ENCODE results near the gene RCAN3. TPM values are rescaled to one million over a fixed set of nuclear protein-coding genes. Genes with fewer than 3 reads are reported as not detected.

Gene RCAN3
- total RNA-seq, 1 experiment from 2014 or later: 10.2 TPM

GRCh38 chr1:24493785-24494184, 8.9 kb upstream of the RCAN3 start:
- Histone ChIP-seq H3K9me3 (no peaks in the 10 kb centered on the region), H3K4me1 (no peaks in the 10 kb centered on the region), H3K36me3 (ENCODE audit: control insufficient read depth, insufficient read depth, low read length) (no peaks in the 10 kb centered on the region), H3K27me3 (replicated peaks; ENCODE audit: control insufficient read depth, insufficient read depth, low read length) (no peaks in the 10 kb centered on the region), H3K4me3 (ENCODE audit: low read depth, low read length) (no peak overlapping the region)
- no peak for TF ChIP-seq CTCF (IDR thresholded peaks at IDR 0.05; ENCODE audit: insufficient read depth in 1 of 2, low read depth in 1 of 2, low read length in 1 of 2, severe bottlenecking in 1 of 2, unreplicated experiment in 1 of 2)
- no TSS peak for BruUV-seq (replicated peaks)
- Mint-ChIP-seq H3K27ac (ENCODE audit: unreplicated experiment) (no peak overlapping the region), H3K36me3 (ENCODE audit: insufficient read depth, unreplicated experiment) (no peaks in the 10 kb centered on the region), H3K9me3 (ENCODE audit: unreplicated experiment) (no peaks in the 10 kb centered on the region), H3K4me1 (ENCODE audit: low read depth, unreplicated experiment) (no peaks in the 10 kb centered on the region), H3K4me3 (ENCODE audit: unreplicated experiment) (no peak overlapping the region), H3K27me3 (ENCODE audit: insufficient read depth, unreplicated experiment) (no peaks in the 10 kb centered on the region)
- POLR2A ChIA-PET: no interaction called here
- DNase-seq: no peak
- CTCF ChIA-PET: no interaction called here
- intact Hi-C loops (cut with micrococcal nuclease; ENCODE audit: unreplicated experiment): no loop called here

- DNase-seq: no peak
- Mint-ChIP-seq H3K4me3 (ENCODE audit: unreplicated experiment) (no peak overlapping the region), H3K27me3 (ENCODE audit: insufficient read depth, unreplicated experiment) (no peaks in the 10 kb centered on the region), H3K4me1 (ENCODE audit: low read depth, unreplicated experiment) (no peaks in the 10 kb centered on the region), H3K9me3 (ENCODE audit: unreplicated experiment) (no peaks in the 10 kb centered on the region), H3K36me3 (ENCODE audit: insufficient read depth, unreplicated experiment) (peaks cover 7% of the 10 kb centered on the region), H3K27ac (ENCODE audit: unreplicated experiment) (no peak overlapping the region)
- H3K27me3 ChIP-seq (replicated peaks; ENCODE audit: control insufficient read depth, insufficient read depth, low read length): no peaks in the 10 kb centered on the region
- no peaks in the 10 kb centered on the region for H3K36me3 ChIP-seq (ENCODE audit: control insufficient read depth, insufficient read depth, low read length)
- POLR2A ChIA-PET: no interaction called here
- CTCF ChIA-PET: no interaction called here
- peaks cover 2% of the 10 kb centered on the region; the same call in 1 of the 2 replicates for H3K4me1 ChIP-seq
- H3K9me3 ChIP-seq: no peaks in the 10 kb centered on the region
- intact Hi-C loops (cut with micrococcal nuclease; ENCODE audit: unreplicated experiment): no loop called here
- TF ChIP-seq CTCF (IDR thresholded peaks at IDR 0.05; ENCODE audit: insufficient read depth in 1 of 2, low read depth in 1 of 2, low read length in 1 of 2, severe bottlenecking in 1 of 2, unreplicated experiment in 1 of 2): no peak
- no TSS peak for BruUV-seq (replicated peaks)
- H3K4me3 ChIP-seq (ENCODE audit: low read depth, low read length): no peak overlapping the region
Observed at GRCh38 chr1:24498589-24498988, 4.0 kb upstream of the RCAN3 start.

GRCh38 chr1:24500448-24501048, 2.1 kb upstream of the RCAN3 start:
- H3K9me3 Mint-ChIP-seq (ENCODE audit: unreplicated experiment): no peaks in the 10 kb centered on the region
- DNase-seq: no peak
- no peaks in the 10 kb centered on the region for H3K27me3 Mint-ChIP-seq (ENCODE audit: insufficient read depth, unreplicated experiment)
- POLR2A ChIA-PET: interaction anchor here (0.5 kb wide), 1 partner anchor 42 kb away, joined by 14 read pairs; no protein-coding TSS in a partner anchor
- H3K36me3 Mint-ChIP-seq (ENCODE audit: insufficient read depth, unreplicated experiment): peaks cover 7% of the 10 kb centered on the region
- BruUV-seq (replicated peaks): no TSS peak
- no peaks in the 10 kb centered on the region for H3K9me3 ChIP-seq
- CTCF ChIA-PET: interaction anchor here (0.6 kb wide), 1 partner anchor 78 kb away, joined by 5 read pairs; no protein-coding TSS in a partner anchor
- peaks cover 5% of the 10 kb centered on the region; the same call in 1 of the 2 replicates for H3K4me1 ChIP-seq
- TF ChIP-seq CTCF (IDR thresholded peaks at IDR 0.05; ENCODE audit: insufficient read depth in 1 of 2, low read depth in 1 of 2, low read length in 1 of 2, severe bottlenecking in 1 of 2, unreplicated experiment in 1 of 2): no peak
- H3K36me3 ChIP-seq (ENCODE audit: control insufficient read depth, insufficient read depth, low read length): no peaks in the 10 kb centered on the region
- no peaks in the 10 kb centered on the region for H3K4me1 Mint-ChIP-seq (ENCODE audit: low read depth, unreplicated experiment)
- H3K4me3 ChIP-seq (ENCODE audit: low read depth, low read length): no peak overlapping the region
- no peaks in the 10 kb centered on the region for H3K27me3 ChIP-seq (replicated peaks; ENCODE audit: control insufficient read depth, insufficient read depth, low read length)
- intact Hi-C loops (cut with micrococcal nuclease; ENCODE audit: unreplicated experiment): no loop called here
- H3K4me3 Mint-ChIP-seq (ENCODE audit: unreplicated experiment): no peak overlapping the region
- H3K27ac Mint-ChIP-seq (ENCODE audit: unreplicated experiment): no peak overlapping the region

Measured in Caco-2 (cell line).